WI38 (cell line): ENCODE results near the gene SPATS2L.

ENCODE experiments used
- H3K4me3 ChIP-seq: 2 replicates; pipeline ENCODE4 v1.5.1; 2011; ENCODE audit warnings: low read depth, mild to moderate bottlenecking, control low read depth, low read length
- TF ChIP-seq, protein P1 (sequence below): IDR thresholded peaks from 2 replicates; pipeline ENCODE4 v1.5.1; 2012; ENCODE audit warnings: low read depth, mild to moderate bottlenecking, control low read depth, low read length

The SPATS2L gene

GRCh38 chr2:200453142-200453852 is 146.8 kb downstream of the SPATS2L start:
- no peak overlapping the region for H3K4me3 ChIP-seq
- TF ChIP-seq, protein P1, sequence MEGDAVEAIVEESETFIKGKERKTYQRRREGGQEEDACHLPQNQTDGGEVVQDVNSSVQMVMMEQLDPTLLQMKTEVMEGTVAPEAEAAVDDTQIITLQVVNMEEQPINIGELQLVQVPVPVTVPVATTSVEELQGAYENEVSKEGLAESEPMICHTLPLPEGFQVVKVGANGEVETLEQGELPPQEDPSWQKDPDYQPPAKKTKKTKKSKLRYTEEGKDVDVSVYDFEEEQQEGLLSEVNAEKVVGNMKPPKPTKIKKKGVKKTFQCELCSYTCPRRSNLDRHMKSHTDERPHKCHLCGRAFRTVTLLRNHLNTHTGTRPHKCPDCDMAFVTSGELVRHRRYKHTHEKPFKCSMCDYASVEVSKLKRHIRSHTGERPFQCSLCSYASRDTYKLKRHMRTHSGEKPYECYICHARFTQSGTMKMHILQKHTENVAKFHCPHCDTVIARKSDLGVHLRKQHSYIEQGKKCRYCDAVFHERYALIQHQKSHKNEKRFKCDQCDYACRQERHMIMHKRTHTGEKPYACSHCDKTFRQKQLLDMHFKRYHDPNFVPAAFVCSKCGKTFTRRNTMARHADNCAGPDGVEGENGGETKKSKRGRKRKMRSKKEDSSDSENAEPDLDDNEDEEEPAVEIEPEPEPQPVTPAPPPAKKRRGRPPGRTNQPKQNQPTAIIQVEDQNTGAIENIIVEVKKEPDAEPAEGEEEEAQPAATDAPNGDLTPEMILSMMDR, result no peak

DNA sequence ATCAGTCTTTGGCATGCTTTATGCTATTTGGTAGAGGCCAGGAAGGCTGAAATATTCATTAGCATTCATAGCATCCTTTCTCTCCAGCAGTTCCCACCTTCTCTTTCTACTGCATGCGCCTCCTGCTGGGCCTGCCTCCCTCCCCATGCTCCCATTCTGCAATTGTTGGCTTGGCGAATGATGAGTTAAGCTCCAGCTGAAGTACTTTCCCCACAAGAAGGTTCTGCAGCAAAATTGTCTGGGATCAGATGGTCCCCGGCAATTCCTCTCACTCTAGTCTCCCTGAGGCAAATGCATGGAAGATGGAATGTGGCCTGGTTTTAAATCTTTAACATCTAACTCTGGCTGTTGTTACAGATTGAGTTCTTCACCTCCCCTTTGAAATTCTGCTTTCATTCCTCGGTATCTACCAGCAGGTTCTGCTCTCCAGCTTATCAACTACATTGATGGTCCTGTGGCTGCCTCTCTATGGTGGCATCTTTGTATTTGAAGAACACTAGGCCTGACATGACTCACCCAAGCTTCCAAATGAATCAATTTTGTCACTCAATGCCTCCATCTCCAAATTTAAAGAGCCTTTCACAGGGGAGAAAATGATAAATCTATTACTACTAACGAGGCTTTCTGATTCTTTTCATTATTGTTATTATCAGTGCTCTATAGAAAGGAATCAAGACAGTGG is 147.5 kb downstream of the SPATS2L start:
- no peak overlapping the region for H3K4me3 ChIP-seq
- TF ChIP-seq, protein P1, result no peak

- TF ChIP-seq, protein P1, result no peak
- H3K4me3 ChIP-seq, result no peak overlapping the region
These were observed 148.7 kb downstream of the SPATS2L start for GRCh38 chr2:200454927-200455801.

DNA sequence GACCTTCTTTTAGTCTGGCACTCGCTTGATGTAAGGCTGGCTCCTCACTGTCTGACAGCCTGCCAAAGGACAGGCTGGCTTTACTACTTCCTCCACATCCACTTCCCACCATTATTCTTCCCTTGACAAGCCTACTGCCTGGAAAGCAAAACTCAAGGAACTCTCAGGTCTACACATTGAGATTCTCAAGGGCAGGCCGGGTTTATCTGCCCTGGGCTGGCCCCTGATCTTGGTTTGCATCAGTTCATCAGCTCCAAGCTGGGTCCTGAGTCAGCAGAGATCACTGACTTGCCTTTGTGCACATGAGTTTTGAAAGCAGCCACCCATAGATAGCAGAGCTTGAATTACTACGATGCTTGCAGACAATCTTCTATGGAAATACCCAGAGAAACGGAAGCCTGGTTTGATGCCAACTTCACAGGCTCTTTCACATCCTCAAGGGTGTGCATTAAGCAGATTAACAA is 149.5 kb downstream of the SPATS2L start:
- H3K4me3 ChIP-seq, result no peak overlapping the region
- TF ChIP-seq, protein P1, result no peak

- TF ChIP-seq, protein P1, result no peak
- no peak overlapping the region for H3K4me3 ChIP-seq
These were observed 150.1 kb downstream of the SPATS2L start for GRCh38 chr2:200456567-200456966.

- TF ChIP-seq, protein P1, result no peak
- no peak overlapping the region for H3K4me3 ChIP-seq
These were observed 152.6 kb downstream of the SPATS2L start for GRCh38 chr2:200459101-200459500.
